ENCODE results near the gene L2HGDH. TPM values are rescaled to one million over a fixed set of nuclear protein-coding genes. Genes with fewer than 3 reads are reported as not detected.
A peak's percentile ranks its signal among the peaks of the same experiment; 100 is the strongest.

Gene L2HGDH
- total RNA-seq, 1 donor from 2014 or later, result 5.8 TPM

DNA sequence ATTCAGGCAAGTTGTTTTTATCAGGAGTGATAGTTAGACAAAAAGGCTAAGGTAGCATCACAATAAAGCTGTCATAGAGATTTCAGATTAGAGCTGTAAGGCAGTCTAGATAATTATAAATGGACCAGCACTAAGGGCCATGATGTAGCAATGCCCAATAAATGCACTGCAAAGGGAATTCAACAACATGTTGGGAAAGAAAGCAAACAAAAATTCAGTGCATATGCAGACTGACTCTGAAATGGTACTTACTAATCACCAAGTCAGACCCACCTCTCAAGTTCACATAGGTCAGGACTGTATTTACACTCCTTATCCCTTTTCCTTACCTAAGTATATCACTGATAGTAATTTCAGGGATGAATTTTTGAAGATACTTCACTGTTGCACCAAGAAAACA, 47.0 kb downstream of the L2HGDH start:
- no peak for DNase-seq (ENCODE audit: low spot score)
- H3K9me3 Mint-ChIP-seq (ENCODE audit: low read depth), result no peaks in the 10 kb centered on the region
- H3K27ac Mint-ChIP-seq (ENCODE audit: unreplicated experiment), result no peak overlapping the region
- H3K4me1 Mint-ChIP-seq (ENCODE audit: low read depth), result no peaks in the 10 kb centered on the region
- H3K27me3 Mint-ChIP-seq (ENCODE audit: low read depth), result no peaks in the 10 kb centered on the region
- no peak for TF ChIP-seq CTCF (IDR thresholded peaks at IDR 0.05)
- no peaks in the 10 kb centered on the region for H3K36me3 Mint-ChIP-seq (ENCODE audit: low read depth)
- H3K4me3 Mint-ChIP-seq (ENCODE audit: unreplicated experiment), result no peak overlapping the region

DNA sequence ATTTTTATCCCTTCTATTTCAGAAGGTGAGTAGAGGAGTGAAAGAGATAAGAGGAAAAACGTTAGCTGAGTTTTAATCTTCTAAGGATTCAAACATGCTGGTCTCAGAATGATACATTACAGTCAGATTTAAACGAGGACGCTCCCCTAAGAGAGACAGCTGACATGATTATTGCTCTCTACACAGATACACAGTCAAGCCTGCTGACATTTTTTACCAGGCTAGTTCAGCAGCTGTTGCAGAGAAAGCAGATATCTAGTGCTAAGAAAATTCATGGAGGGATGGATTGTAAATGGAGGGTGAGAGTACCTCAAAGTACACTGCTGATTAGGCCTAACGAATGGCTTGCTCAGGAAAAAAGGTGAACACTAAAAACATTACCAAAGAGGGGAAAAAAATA, 48.7 kb downstream of the L2HGDH start:
- no peaks in the 10 kb centered on the region for H3K36me3 Mint-ChIP-seq (ENCODE audit: low read depth)
- no peak overlapping the region for H3K4me3 Mint-ChIP-seq (ENCODE audit: unreplicated experiment)
- H3K4me1 Mint-ChIP-seq (ENCODE audit: low read depth), result no peaks in the 10 kb centered on the region
- no peak overlapping the region for H3K27ac Mint-ChIP-seq (ENCODE audit: unreplicated experiment)
- no peak for TF ChIP-seq CTCF (IDR thresholded peaks at IDR 0.05)
- no peak for DNase-seq (ENCODE audit: low spot score)
- H3K27me3 Mint-ChIP-seq (ENCODE audit: low read depth), result no peaks in the 10 kb centered on the region
- no peaks in the 10 kb centered on the region for H3K9me3 Mint-ChIP-seq (ENCODE audit: low read depth)

GRCh38 chr14:50262865-50263264, 49.2 kb downstream of the L2HGDH start:
- no peaks in the 10 kb centered on the region for H3K27me3 Mint-ChIP-seq (ENCODE audit: low read depth)
- TF ChIP-seq CTCF (IDR thresholded peaks at IDR 0.05), result no peak
- H3K4me1 Mint-ChIP-seq (ENCODE audit: low read depth), result no peaks in the 10 kb centered on the region
- no peak overlapping the region for H3K27ac Mint-ChIP-seq (ENCODE audit: unreplicated experiment)
- no peaks in the 10 kb centered on the region for H3K36me3 Mint-ChIP-seq (ENCODE audit: low read depth)
- H3K4me3 Mint-ChIP-seq (ENCODE audit: unreplicated experiment), result no peak overlapping the region
- DNase-seq (ENCODE audit: low spot score), result no peak
- no peaks in the 10 kb centered on the region for H3K9me3 Mint-ChIP-seq (ENCODE audit: low read depth)

DNA sequence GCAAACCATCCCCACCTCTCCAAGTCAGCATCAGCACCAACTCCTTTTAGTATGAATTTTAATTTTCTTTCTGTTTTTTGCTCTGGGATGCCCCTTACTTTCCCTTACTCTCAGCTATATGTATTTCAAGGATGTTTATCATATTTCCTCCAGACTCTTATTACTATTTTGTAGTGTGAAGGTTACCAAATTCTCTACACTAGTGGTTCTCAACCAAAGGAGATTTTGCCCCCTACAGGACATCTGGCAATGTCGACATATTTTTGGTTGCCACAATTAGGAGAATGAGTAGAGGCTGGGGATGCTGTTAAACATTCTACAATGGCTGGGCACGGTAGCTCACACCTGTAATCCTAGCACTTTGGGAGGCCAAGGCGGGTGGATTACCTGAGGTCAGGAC, 51.5 kb downstream of the L2HGDH start:
- Mint-ChIP-seq H3K27ac (ENCODE audit: unreplicated experiment) (no peak overlapping the region), H3K27me3 (ENCODE audit: low read depth) (no peaks in the 10 kb centered on the region), H3K4me1 (ENCODE audit: low read depth) (no peaks in the 10 kb centered on the region), H3K9me3 (ENCODE audit: low read depth) (no peaks in the 10 kb centered on the region), H3K4me3 (ENCODE audit: unreplicated experiment) (no peak overlapping the region), H3K36me3 (ENCODE audit: low read depth) (no peaks in the 10 kb centered on the region)
- no peak for DNase-seq (ENCODE audit: low spot score)
- TF ChIP-seq CTCF (IDR thresholded peaks at IDR 0.05), result peak; percentile 80

- TF ChIP-seq CTCF (IDR thresholded peaks at IDR 0.05), result no peak
- no peaks in the 10 kb centered on the region for H3K36me3 Mint-ChIP-seq (ENCODE audit: low read depth)
- H3K9me3 Mint-ChIP-seq (ENCODE audit: low read depth), result no peaks in the 10 kb centered on the region
- no peaks in the 10 kb centered on the region for H3K27me3 Mint-ChIP-seq (ENCODE audit: low read depth)
- DNase-seq (ENCODE audit: low spot score), result no peak
- no peaks in the 10 kb centered on the region for H3K4me1 Mint-ChIP-seq (ENCODE audit: low read depth)
- no peak overlapping the region for H3K27ac Mint-ChIP-seq (ENCODE audit: unreplicated experiment)
- no peak overlapping the region for H3K4me3 Mint-ChIP-seq (ENCODE audit: unreplicated experiment)
Observed at GRCh38 chr14:50260072-50260471, 52.0 kb downstream of the L2HGDH start.
